GM18867 (cell line): Measurements from ENCODE around the gene WSCD2.

Experiments used
- ATAC-seq: cut with Tn5 transposase; IDR thresholded peaks from one replicate; pipeline ENCODE4 v1.9.1; 2021; ENCODE audit warnings: mild to moderate bottlenecking, moderate library complexity; ENCODE audit not compliant: unreplicated experiment

The WSCD2 gene

DNA sequence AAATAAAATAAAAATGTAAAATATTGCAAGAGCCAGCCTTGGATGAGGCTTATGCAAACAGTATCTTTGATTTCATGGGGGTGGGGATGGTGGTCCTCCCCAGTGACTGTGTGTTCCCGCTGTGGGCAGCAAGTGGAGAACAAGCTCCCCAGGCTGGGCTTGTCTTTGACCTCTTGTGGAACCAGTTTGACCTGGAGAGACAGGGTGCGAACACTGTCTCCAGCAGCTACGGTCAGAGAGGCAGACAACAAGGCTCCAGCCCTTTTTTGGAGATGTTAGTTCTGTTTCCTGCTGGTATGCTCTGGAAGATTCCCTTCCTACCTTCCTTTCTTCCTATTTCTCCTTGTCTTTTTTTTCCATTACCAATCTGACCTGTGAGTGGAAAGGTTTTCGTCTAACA, 21.8 kb upstream of the WSCD2 start:
- ATAC-seq: no peak

GRCh38 chr12:108109504-108109903, 19.6 kb upstream of the WSCD2 start:
- no peak for ATAC-seq

DNA sequence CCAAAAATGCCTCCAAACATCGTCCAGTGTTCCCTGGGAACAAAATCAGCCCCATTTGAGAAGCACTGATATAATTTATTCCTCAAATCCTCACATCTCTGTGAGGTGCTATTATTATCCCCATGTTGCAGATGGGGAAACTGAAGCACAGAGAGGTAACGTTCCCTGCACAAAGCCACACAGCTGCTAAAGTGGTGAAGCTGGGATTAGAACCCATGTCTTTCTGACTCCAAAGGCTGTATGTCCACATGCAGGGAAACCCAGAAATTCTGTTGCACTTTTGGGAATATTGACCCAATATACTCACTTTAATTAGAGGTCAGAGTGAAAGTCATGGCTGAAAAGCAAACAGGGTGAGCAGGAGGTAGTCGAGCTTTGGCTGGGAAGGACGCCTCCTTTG, 19.1 kb upstream of the WSCD2 start:
- no peak for ATAC-seq

DNA sequence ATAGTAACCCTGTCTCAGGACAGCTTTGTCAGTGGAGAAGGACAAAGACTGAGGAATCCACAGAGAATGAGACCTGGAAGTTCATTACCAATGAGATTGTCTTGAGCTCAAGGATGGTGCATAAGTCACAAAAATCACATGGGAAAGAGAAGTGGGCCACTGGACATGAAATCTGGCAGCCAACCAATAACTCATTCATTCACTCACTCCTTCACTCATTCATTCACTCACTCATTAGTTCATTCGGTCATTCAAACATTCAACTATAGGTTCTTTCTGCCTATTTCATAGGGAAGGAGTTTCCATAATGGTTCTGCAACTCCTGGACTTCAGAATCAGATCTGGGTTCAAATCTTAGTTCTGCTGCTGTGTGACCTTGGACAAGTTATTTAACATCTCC, 18.2 kb upstream of the WSCD2 start:
- ATAC-seq: no peak

GRCh38 chr12:108112832-108113556, 16.1 kb upstream of the WSCD2 start:
- no peak for ATAC-seq

DNA sequence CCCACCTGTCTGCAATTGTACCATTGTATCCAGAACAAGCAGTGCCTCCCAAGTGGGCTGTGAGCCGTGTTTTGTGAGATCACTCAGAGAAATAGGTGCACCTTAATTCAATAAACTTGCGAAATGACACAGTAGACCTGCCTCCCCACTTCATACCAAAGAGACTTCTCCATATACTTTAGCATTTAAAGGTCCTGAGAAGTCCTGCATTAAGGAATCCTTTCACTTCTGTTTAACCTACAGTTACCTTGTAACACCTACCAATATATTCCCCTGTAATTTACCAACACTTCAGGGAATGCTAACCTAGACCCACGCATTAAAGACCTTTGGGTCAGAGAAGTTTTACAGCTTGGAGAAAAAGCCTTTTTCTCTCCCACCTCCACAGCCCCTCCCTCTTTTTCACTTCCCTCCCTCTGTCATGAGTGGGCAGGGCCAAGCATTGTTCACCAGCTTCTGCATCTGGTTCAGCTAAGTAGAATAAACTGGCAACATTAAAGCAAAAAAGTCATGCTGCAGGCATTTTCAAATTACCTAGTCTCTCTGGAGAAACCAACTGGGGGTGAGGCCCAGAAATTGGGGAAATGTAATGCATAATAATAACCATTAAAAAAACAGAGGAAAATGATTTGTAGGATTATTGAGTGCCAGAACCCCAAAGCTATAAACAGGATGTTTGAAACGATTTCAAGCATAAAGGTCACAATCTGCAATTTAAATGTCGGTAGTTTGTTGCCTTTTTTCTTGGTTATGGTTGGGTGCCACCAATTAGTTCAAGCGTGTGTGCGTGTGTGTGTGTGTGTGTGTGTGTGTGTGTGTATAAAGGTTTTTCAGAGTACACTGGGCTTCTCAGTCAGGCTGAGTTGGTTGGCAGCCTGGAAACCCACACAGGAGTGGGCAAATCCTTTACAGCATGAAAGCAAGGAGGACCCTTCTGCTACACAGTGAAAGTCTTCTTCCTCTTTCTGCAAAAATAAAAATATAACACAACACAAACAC, 13.7 kb upstream of the WSCD2 start:
- ATAC-seq: no peak

- ATAC-seq: no peak
These were observed 12.8 kb upstream of the WSCD2 start for GRCh38 chr12:108116254-108116653.

GRCh38 chr12:108116699-108117098, 12.4 kb upstream of the WSCD2 start:
- no peak for ATAC-seq

GRCh38 chr12:108117163-108117849, 11.8 kb upstream of the WSCD2 start:
- no peak for ATAC-seq

DNA sequence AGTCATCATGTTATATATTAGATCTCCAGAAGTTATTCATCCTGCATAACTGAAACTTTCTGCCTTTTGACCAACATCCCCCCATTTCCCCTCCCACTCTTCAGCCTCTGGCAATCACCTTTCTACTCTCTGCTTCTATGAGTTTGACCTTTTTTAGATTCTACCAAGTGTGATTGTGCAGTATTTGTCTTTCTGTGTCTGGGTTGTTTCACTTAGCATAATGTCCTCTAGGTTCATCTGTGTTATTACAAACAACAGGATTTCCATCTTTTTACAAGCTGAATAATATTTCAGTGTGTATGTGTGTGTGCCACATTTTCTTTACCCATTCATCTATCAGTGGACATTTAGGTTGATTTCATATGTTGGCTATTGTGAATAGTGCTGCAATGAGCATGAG, 11.2 kb upstream of the WSCD2 start:
- ATAC-seq: no peak

GRCh38 chr12:108119126-108119973, 9.7 kb upstream of the WSCD2 start:
- peak; percentile 85 for ATAC-seq

DNA sequence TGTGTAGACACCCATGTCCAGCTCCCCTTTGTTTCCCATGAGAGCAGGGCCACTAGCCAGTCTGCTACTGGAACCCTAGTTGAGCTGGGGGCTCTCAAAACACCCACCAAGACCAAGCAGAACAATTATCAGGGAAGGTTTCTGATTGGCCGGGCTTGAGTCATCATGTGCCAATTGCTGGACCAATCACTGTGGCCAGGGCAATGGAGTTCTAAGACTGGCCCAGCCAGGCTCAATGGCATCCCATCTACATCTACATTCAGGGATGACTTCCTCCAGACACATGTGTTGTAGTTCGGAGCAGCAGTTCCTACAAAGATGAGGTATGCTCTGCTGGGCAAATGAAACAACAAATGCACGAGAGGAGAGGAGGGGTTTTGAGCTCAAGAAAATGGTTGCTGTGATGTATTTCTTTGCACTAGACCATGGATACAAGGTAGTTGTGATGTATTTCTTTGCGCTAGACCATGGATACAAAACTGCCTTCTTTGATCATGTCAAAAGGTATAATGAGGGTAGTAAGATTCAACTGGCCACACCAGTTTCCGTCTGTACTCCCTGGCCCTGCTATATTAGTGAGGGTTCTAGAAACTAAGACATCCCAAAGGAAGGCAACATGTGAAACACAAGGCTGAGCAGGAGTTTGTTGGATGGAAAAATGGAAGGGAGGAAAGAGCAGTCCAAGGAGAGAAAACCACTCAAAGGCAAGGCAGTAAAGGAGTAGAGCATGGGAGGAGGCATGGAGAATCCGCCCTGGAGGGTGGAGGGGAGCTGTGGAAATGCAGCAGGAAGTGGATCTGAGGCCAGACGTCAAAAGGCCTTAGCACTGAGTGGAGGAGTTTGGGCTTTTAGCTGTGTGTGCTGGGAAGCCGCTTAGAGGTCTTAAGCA, 8.9 kb upstream of the WSCD2 start:
- ATAC-seq: no peak

DNA sequence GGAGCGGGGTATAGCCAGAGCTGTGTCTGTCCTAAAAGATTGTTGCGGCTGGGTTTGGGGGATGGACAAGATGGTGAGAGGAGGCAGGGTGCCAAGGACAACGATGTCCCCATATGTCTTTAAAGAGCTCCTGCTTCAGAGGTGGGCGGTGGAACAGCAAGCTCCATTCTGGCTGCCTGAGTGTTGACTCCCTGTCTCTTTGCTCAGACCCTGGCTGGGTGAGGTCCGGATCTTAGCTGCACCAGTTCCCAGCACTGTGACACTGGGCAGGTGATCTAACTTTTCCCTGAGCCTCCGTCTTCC, 8.3 kb upstream of the WSCD2 start:
- ATAC-seq: no peak

GRCh38 chr12:108121320-108121719, 7.8 kb upstream of the WSCD2 start:
- ATAC-seq: no peak

DNA sequence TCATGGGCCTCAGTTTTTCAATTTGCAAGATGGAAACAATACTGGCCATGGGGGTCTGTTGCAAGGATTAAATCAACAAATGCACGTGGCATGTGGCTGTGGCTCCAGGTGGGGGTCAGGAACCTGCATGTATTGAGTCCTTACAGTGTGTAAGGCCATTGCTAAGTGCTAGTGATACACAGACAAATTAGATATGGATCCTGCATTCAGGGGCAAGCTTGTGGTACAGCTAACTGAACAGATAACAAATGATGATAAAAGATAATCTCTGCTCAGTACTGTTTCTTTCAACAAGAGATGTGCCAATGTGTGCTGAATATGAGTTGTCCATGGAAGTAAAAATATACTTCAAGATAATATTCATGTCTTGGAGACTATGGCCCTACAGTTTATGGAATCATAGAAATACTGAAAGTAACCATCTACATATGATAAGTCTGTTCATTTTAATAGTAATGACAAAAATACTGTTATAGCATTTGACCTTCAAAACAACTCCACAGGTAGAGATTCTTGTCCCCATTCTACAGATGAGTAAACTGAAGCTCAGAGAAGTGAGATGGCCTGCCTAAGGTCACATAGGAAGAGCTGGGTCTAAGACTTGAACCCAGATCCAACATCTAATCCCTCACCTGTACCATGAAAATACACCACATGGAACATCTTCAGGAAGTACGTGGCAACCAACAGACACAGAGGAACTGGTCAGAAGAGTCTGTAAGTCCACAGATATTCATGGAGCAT, 7.2 kb upstream of the WSCD2 start:
- ATAC-seq: no peak

GRCh38 chr12:108122644-108123043, 6.4 kb upstream of the WSCD2 start:
- no peak for ATAC-seq

DNA sequence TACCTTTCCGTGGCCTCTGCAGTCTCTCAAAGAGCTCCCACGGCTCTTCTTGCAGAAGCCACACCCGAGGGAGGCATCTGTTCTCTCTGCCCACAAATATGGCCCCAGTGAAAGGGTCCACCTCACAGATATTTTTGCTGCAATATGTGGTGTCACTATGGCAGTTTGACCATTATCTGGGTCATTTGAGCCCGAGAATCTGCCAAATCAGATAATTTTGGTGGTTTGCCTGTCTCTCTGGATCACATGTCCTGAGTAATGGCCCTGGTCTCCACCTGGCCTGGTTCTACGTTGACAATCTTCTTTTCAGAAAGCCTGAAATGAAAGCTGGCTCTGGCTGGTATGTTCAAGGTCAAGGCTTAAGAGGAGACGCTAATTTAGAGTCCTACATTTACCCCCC, 5.7 kb upstream of the WSCD2 start:
- no peak for ATAC-seq

DNA sequence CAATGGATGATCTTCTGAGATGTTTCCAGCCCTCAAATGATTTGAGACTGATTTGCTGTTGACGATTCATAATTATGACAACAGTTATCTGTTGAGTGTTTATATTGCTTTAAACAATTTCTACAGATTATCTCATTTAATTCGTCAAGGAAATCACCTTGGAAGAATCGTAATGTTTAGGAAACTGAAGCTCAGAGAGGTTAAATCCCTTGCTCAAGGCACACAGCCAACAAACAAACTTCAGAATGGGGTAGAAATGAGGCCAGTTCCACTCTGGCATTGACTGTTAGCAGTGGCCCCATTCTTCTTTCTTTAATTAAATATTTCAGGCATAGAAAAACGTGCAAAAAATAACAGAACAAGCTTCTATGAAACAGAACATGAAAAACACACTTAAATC, 4.0 kb upstream of the WSCD2 start:
- ATAC-seq: no peak

GRCh38 chr12:108126212-108126611, 2.9 kb upstream of the WSCD2 start:
- no peak for ATAC-seq
